Measurements from ENCODE around the gene PLK2. TPM values are rescaled to one million over a fixed set of nuclear protein-coding genes. Genes with fewer than 3 reads are reported as not detected.

PLK2 gene
- total RNA-seq (10 to 100 TPM in 1 of 2 experiments, 1 to 10 TPM in 1; 8.8 to 10.7 TPM), polyA plus RNA-seq (1 to 10 TPM in 1 of 3 donors, under 1 TPM in 2; 0.33 to 1.0 (median 0.96) TPM), total RNA-seq (3.0 to 155 (median 5.7) reads per million in 6 experiments)

DNA sequence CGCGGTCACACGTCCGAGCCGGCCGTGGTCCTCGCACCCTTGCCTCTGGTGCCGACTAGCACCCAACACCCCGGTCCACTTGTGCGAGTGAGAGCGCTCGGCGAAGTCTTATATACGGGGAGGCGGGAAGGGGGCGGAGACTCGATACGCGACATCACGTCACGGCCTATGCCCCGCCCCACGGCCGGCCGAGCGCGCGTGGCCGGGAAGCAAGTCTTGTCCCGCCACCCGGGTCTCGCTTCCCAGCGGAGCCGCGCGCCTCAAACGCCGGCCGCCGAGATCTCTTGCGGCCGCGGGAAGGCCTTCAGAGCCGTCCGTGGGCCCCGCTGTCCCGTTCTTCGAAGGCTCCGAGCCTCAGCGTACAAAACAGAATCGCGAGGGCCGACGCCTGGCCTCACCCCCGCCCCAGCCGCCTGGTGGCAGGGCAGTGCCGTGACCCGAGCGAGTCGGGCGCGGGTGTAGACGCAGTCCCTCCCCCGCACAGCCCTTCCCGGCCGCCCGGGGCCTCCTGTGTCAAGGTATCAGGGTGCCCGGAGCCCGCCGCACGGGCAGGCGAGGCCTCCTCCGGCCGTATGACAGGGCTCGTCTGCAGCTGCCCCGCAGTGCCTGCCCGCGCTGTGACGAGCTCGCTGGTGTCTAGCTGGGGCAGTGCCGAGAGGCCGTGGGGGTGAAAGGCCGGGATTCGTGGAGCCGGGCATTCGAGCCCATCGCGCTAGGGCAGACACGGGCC is at the start of gene PLK2:
Gene PLK2, minus strand, starts transcription at position 85 of the 730 bp plus-strand sequence. CDS start 127 bp downstream, outside the sequence.
- no peaks in the 10 kb centered on the region for H3K9me3 Mint-ChIP-seq
- H3K4me1 Mint-ChIP-seq = peaks cover 7 to 20% (median 13%) of the 10 kb centered on the region in 4 donors
- H3K27me3 Mint-ChIP-seq = peaks cover 0 to 11% (median 9%) of the 10 kb centered on the region in 5 donors
- POLR2A ChIA-PET = interaction anchor here (1.0 to 1.6 kb wide), 3 partner anchors 46 to 1162 kb away, joined by 4 to 6 read pairs (median 4); no protein-coding TSS in a partner anchor
- H3K27ac Mint-ChIP-seq = peak within 1 kb of the TSS; percentile 68 to 95 (median 92)
- ATAC-seq (peak; percentile 80 to 83), DNase-seq (peak; percentile 87 to 96 (median 94))
- H3K36me3 Mint-ChIP-seq = no peaks in the 10 kb centered on the region
- H3K4me3 Mint-ChIP-seq = peak within 1 kb of the TSS; percentile 82 to 94 (median 90)

DNA sequence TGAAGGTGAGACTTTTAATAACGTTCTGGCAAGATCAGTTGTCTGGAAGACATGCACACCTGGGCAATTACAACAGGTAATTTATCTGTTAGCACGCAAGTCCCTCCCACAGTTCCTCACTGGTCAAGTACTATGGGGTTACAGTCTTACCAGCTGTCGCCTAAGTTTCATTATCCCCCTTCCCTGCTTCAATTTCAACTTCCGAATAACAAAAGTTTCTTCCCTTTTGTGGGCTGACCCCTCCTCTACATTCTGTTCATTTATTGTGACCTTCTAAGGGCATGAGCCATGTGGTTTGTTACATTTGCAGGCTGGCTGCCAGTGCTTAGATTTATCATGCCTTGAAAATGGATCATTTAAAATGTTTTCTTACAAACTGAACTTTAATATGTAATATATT is 47.8 kb upstream of the PLK2 start:
- Mint-ChIP-seq H3K36me3 (no peaks in the 10 kb centered on the region), H3K27me3 (peaks cover 0 to 11% (median 4%) of the 10 kb centered on the region in 5 donors), H3K27ac (no peak overlapping the region), H3K9me3 (no peaks in the 10 kb centered on the region), H3K4me1 (peaks cover 0 to 37% (median 0%) of the 10 kb centered on the region in 4 donors), H3K4me3 (no peak overlapping the region)
- POLR2A ChIA-PET = no interaction called here
- ATAC-seq (no peak), DNase-seq (no peak)

- POLR2A ChIA-PET = no interaction called here
- H3K9me3 Mint-ChIP-seq = no peaks in the 10 kb centered on the region
- peaks cover 0 to 14% (median 7%) of the 10 kb centered on the region in 5 donors for H3K27me3 Mint-ChIP-seq
- no peak overlapping the region for H3K27ac Mint-ChIP-seq
- DNase-seq (no peak), ATAC-seq (no peak)
- peaks cover 0 to 39% (median under 1%) of the 10 kb centered on the region in 4 donors for H3K4me1 Mint-ChIP-seq
- H3K36me3 Mint-ChIP-seq = no peaks in the 10 kb centered on the region
- H3K4me3 Mint-ChIP-seq = no peak overlapping the region
These were observed 46.2 kb upstream of the PLK2 start for GRCh38 chr5:58505971-58506640.

DNA sequence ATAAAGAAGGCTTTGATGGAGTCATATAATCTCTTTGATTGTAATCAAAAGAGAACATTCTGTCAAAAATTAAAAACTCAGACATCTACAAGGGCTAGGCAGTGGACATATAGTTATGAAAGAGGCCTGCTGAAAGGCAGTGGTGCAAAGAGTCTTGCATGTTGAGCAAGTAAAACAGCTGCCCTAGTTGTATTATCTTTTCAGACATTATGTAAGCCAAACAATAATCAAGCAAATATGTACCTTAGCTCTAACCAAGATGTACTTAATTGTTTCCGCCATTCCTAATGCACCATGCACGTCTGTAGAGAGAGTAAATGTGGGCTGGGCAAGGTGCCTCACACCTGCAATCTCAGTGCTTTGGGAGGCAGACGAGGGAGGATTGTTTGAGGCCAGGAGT is 45.6 kb upstream of the PLK2 start:
- H3K4me1 Mint-ChIP-seq = peaks cover 0 to 40% (median 4%) of the 10 kb centered on the region in 4 donors

GRCh38 chr5:58504766-58505165 is 44.9 kb upstream of the PLK2 start:
- H3K27me3 Mint-ChIP-seq = peaks cover 0 to 13% (median 7%) of the 10 kb centered on the region in 5 donors
- POLR2A ChIA-PET = no interaction called here
- H3K9me3 Mint-ChIP-seq = no peaks in the 10 kb centered on the region
- DNase-seq (no peak), ATAC-seq (no peak)
- no peak overlapping the region for H3K4me3 Mint-ChIP-seq
- peaks cover 0 to 48% (median 8%) of the 10 kb centered on the region in 4 donors for H3K4me1 Mint-ChIP-seq
- no peak overlapping the region for H3K27ac Mint-ChIP-seq
- no peaks in the 10 kb centered on the region for H3K36me3 Mint-ChIP-seq

More for the DNA sequence above, 45.6 kb upstream of the PLK2 start:
- peaks cover 0 to 13% (median 7%) of the 10 kb centered on the region in 5 donors for H3K27me3 Mint-ChIP-seq
- DNase-seq (no peak), ATAC-seq (no peak)
- H3K27ac Mint-ChIP-seq = no peak overlapping the region
- no peaks in the 10 kb centered on the region for H3K9me3 Mint-ChIP-seq
- no peaks in the 10 kb centered on the region for H3K36me3 Mint-ChIP-seq
- no peak overlapping the region for H3K4me3 Mint-ChIP-seq
- POLR2A ChIA-PET = no interaction called here

GRCh38 chr5:58503390-58504046 is 43.6 kb upstream of the PLK2 start:
- POLR2A ChIA-PET = no interaction called here
- Mint-ChIP-seq H3K4me3 (no peak overlapping the region), H3K4me1 (peaks cover 0 to 54% (median 10%) of the 10 kb centered on the region in 4 donors), H3K9me3 (no peaks in the 10 kb centered on the region), H3K27me3 (peaks cover 0 to 12% (median 7%) of the 10 kb centered on the region in 5 donors), H3K36me3 (no peaks in the 10 kb centered on the region), H3K27ac (no peak overlapping the region)
- ATAC-seq = no peak
- DNase-seq = no peak

DNA sequence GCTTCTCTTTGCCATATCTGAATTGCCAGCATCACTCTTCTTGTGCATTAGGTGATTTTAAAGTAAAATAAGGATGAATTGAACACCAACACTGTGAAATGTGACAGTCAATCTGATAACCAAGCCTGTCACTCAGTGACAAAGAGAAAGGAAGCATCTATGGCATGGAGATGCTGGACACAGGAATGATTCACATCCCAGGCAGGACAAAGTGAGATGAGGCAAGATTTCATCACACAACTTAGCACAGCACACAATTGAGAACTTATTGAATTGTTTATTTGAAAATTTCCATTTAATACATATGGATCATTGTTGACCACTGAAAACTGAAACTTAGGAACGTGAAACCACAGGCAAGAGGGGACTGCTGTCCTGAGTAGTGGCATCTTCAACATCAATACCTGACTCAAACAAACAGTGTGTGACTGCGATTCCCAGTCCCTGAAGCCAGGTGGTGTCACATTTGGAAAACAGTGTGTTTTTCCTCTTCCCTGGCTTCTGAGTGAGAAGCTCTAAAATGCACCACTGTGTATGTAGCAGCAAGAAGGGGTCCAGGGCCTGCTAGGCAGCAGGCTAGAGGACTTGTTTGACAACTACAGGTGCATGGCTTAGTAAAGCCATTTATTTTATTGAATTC is 42.0 kb upstream of the PLK2 start:
- H3K27me3 Mint-ChIP-seq = peaks cover 0 to 16% (median 7%) of the 10 kb centered on the region in 5 donors
- no peak overlapping the region for H3K4me3 Mint-ChIP-seq
- no peak overlapping the region for H3K27ac Mint-ChIP-seq
- peaks cover 0 to 61% (median 10%) of the 10 kb centered on the region in 4 donors for H3K4me1 Mint-ChIP-seq
- ATAC-seq (no peak), DNase-seq (no peak)
- H3K36me3 Mint-ChIP-seq = no peaks in the 10 kb centered on the region
- no peaks in the 10 kb centered on the region for H3K9me3 Mint-ChIP-seq
- POLR2A ChIA-PET = no interaction called here

DNA sequence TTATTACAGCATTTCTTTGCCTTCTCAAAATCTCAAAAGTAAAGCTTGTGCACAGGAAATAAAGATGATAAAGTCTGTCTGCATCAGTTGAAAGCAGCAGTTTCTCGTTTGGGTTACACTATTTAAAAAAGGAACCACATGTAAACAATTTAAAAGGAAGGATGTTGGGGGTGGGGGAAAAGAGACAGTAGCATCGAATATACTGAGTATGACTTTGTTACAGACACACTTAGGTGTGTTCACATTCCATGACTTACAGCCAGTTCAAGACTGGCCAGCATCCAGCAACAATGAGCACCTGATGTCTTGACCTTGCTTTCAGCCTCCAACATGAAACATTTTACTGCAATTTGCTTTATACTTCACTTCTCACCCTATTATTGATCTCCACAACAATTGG is 40.1 kb upstream of the PLK2 start:
- ATAC-seq = no peak
- Mint-ChIP-seq H3K4me3 (peak overlapping the region in 2 of 10 donors; percentile 8 to 32), H3K36me3 (no peaks in the 10 kb centered on the region), H3K9me3 (no peaks in the 10 kb centered on the region), H3K27me3 (peaks cover 0 to 23% (median 12%) of the 10 kb centered on the region in 5 donors), H3K4me1 (peaks cover 0 to 53% (median 10%) of the 10 kb centered on the region in 4 donors), H3K27ac (peak overlapping the region in 5 of 10 donors; percentile 1 to 53 (median 3))
- peak in 1 of 10 donors; percentile 2 for DNase-seq
- POLR2A ChIA-PET = no interaction called here

GRCh38 chr5:58499231-58499630 is 39.3 kb upstream of the PLK2 start:
- no peak overlapping the region for H3K4me3 Mint-ChIP-seq
- POLR2A ChIA-PET = no interaction called here
- no peaks in the 10 kb centered on the region for H3K36me3 Mint-ChIP-seq
- no peak for DNase-seq
- no peaks in the 10 kb centered on the region for H3K9me3 Mint-ChIP-seq
- no peak for ATAC-seq
- peak overlapping the region in 1 of 10 donors; percentile 53 for H3K27ac Mint-ChIP-seq
- peaks cover 0 to 48% (median 10%) of the 10 kb centered on the region in 4 donors for H3K4me1 Mint-ChIP-seq
- H3K27me3 Mint-ChIP-seq = peaks cover 0 to 23% (median 12%) of the 10 kb centered on the region in 5 donors

DNA sequence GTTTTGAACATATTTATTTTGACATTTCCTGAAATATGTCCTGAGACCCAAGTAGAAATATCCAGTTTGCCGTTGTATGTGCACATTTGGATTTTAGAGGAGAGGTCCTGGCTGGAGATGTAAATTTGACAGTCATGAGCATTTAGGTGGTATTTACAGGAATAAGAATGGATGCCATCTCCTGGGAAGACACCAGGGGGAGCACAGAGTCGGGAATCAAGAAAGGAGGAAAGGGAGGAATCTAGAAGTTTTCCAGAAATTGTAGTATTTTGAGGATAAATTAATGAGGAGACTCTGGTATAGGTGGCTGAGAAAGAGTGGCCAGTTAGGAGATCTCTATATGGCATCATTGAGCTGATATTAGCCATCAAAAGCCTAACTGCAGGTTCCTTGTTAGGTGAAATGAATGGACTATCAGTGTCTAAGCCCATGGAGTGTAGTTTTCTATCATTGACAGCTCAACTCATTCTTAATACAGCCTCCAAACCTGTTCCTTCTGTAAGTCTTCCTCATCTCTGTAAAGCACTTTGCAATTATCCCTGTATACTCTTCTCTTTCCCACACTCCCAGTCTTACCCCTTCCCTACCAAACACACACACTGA is 38.6 kb upstream of the PLK2 start:
- POLR2A ChIA-PET = no interaction called here
- H3K9me3 Mint-ChIP-seq = no peaks in the 10 kb centered on the region
- H3K4me3 Mint-ChIP-seq = no peak overlapping the region
- H3K27ac Mint-ChIP-seq = peak overlapping the region in 1 of 10 donors; percentile 53
- H3K36me3 Mint-ChIP-seq = no peaks in the 10 kb centered on the region
- DNase-seq = no peak
- peaks cover 0 to 48% (median 10%) of the 10 kb centered on the region in 4 donors for H3K4me1 Mint-ChIP-seq
- ATAC-seq = no peak
- H3K27me3 Mint-ChIP-seq = peaks cover 0 to 23% (median 12%) of the 10 kb centered on the region in 5 donors

DNA sequence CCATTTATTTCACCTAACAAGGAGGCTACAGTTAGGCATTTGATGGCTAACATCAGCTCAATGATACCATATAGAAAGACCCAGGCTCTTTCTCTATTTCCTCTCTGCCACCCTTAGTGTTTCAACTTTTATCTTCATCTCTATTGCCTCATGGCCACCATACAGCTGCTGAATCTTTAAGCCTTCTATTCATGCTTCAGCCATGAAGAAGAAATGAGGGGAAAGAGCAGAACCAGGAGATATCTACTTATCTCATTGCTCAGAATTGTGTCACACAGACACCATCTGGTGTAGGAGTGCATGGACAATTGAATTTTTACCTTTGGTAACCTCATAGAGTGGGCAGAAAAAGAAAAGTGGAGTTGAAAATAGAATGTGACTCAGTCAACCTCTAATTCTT is 38.0 kb upstream of the PLK2 start:
- Mint-ChIP-seq H3K27ac (no peak overlapping the region), H3K4me1 (peaks cover 0 to 48% (median 10%) of the 10 kb centered on the region in 4 donors)

DNA sequence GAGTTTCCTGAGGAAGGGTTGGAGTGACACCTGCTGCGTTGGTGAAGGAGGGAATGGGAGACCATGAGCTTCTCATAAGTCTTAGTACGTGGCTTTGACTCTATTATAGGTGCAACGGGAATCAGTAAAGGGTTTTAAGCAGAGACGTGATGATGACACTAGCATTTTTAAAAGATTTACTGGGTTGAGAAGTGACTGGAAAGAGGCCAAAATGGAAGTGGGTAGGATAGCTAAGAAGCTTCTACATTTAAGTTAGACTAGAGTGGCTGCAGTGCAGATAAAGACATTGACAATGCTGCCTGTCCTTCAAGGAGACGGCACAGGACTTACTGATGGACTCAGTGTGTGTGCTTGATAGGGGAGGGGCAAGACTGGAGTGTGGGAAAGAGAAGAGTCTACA is 37.5 kb upstream of the PLK2 start:
- ATAC-seq = no peak
- no peaks in the 10 kb centered on the region for H3K36me3 Mint-ChIP-seq
- H3K4me3 Mint-ChIP-seq = no peak overlapping the region
- peaks cover 0 to 44% (median 10%) of the 10 kb centered on the region in 4 donors for H3K4me1 Mint-ChIP-seq
- no peaks in the 10 kb centered on the region for H3K9me3 Mint-ChIP-seq
- peaks cover 0 to 17% (median 3%) of the 10 kb centered on the region in 5 donors for H3K27me3 Mint-ChIP-seq
- H3K27ac Mint-ChIP-seq = peak overlapping the region in 2 of 10 donors; percentile 8 to 37
- DNase-seq = no peak
- POLR2A ChIA-PET = no interaction called here

More for the DNA sequence above, 38.0 kb upstream of the PLK2 start:
- ATAC-seq (no peak), DNase-seq (no peak)
- Mint-ChIP-seq H3K9me3 (no peaks in the 10 kb centered on the region), H3K4me3 (no peak overlapping the region), H3K27me3 (peaks cover 0 to 22% (median 8%) of the 10 kb centered on the region in 5 donors), H3K36me3 (no peaks in the 10 kb centered on the region)
- POLR2A ChIA-PET = no interaction called here

Measured in naive thymus-derived CD8-positive, alpha-beta T cell (primary cell).